HCT116 (cell line): ENCODE data around the gene RABIF. TPM values are rescaled to one million over a fixed set of nuclear protein-coding genes. Genes with fewer than 3 reads are reported as not detected.

Experiments
- ATAC-seq: fragments of 200-7000 bp; cut with Tn5 transposase; 2 replicates; pipeline ENCODE4 v1.9.1; 2020; ENCODE audit warnings: mild to moderate bottlenecking, moderate library complexity
- BruUV-seq: library from RNA; stranded (reverse); fragments of 400-500 nt; replicated peaks from 2 replicates; lab custom pipeline; 2021; lab: Mats Ljungman, UMichigan
- CTCF ChIA-PET: fragments of 300-600 bp; sonication (Branson Sonifier 250); formaldehyde crosslinking; loops from one replicate; lab custom pipeline; 2021; ENCODE audit warnings: antibody characterized with exemption; lab: Charles Lee
- POLR2A ChIA-PET: fragments of 300-600, 350-600 bp; sonication (Branson Sonifier 250); formaldehyde crosslinking; loops from one replicate; lab custom pipeline; 2021; ENCODE audit warnings: antibody characterized with exemption; lab: Charles Lee
- RAD21 ChIA-PET, 2 experiments: fragments of 300-600 bp; sonication (Branson Sonifier 250); formaldehyde crosslinking; loops; one replicate each; lab custom pipeline; 2023; ENCODE audit warnings: low total read pairs in 2 of 2; ENCODE audit not compliant: uncharacterized antibody in 2 of 2, unreplicated experiment in 2 of 2, low non-redundant PET in 1 of 2; lab: Charles Lee
- DNase-seq: peaks from one replicate; pipeline ENCODE4 v3.0.0-alpha.2; 2010; ENCODE audit warnings: low read depth, low spot score
- H2AFZ ChIP-seq: fragments of 200-600 bp; shearing (Covaris generic), sonication (generic); 2 replicates; pipeline ENCODE4 v1.6.1; 2017; ENCODE audit warnings: low read depth, mixed run types, mixed read lengths, antibody characterized with exemption, low read length; ENCODE audit not compliant: poor library complexity, severe bottlenecking
- H3K27ac ChIP-seq: 2 replicates; pipeline ENCODE4 v1.5.1; 2012; ENCODE audit warnings: low read depth, low read length
- H3K27me3 ChIP-seq: fragments of 200-600 bp; sonication (generic); 2 replicates; pipeline ENCODE4 v1.6.1; 2016; ENCODE audit warnings: mixed run types, low read length, mixed read lengths; ENCODE audit not compliant: insufficient read depth
- H3K36me3 ChIP-seq, 2 experiments: fragments of 200-500 bp in 1 of 2; fragments of 200-600 bp in 1 of 2; sonication (Bioruptor generic) in 1 of 2; sonication (generic) in 1 of 2; 2 replicates each; pipeline versions ENCODE4 v1.5.1 to v1.6.1; 2014 to 2016; ENCODE audit warnings: low read length in 2 of 2, inconsistent platforms in 1 of 2, mixed read lengths in 1 of 2, mixed run types in 1 of 2; ENCODE audit not compliant: insufficient read depth in 2 of 2, control insufficient read depth in 1 of 2
- H3K4me1 ChIP-seq, 2 experiments: fragments of 200-600 bp in 1 of 2; sonication (generic) in 1 of 2; 2 replicates each; pipeline versions ENCODE4 v1.5.1 to v1.6.1; 2012 to 2017; ENCODE audit warnings: low read length in 2 of 2, inconsistent platforms in 1 of 2, mild to moderate bottlenecking in 1 of 2, mixed read lengths in 1 of 2, mixed run types in 1 of 2, moderate library complexity in 1 of 2; ENCODE audit not compliant: insufficient read depth in 2 of 2, control insufficient read depth in 1 of 2
- H3K4me2 ChIP-seq: fragments of 200-600 bp; sonication (generic); 2 replicates; pipeline ENCODE4 v1.6.1; 2017; ENCODE audit warnings: mixed run types, low read length, mixed read lengths
- H3K4me3 ChIP-seq, 2 experiments: fragments of 200-600 bp in 1 of 2; sonication (generic) in 1 of 2; replicated peaks in 1 of 2; 2 replicates each; pipeline ENCODE4 v1.5.1; 2011 to 2016; ENCODE audit warnings: low read length in 2 of 2, control low read depth in 1 of 2, low read depth in 1 of 2, mild to moderate bottlenecking in 1 of 2, mixed read lengths in 1 of 2, mixed run types in 1 of 2
- H3K79me2 ChIP-seq: fragments of 200-600 bp; sonication (generic); 2 replicates; pipeline ENCODE4 v1.6.1; 2017; ENCODE audit warnings: mild to moderate bottlenecking, mixed run types, low read length, moderate library complexity, mixed read lengths; ENCODE audit not compliant: insufficient read depth
- H3K9ac ChIP-seq: fragments of 200-600 bp; sonication (generic); 2 replicates; pipeline ENCODE4 v1.6.1; 2016; ENCODE audit warnings: low read length, mixed read lengths
- H3K9me2 ChIP-seq: fragments of 200-600 bp; sonication (generic), shearing (Covaris generic); 2 replicates; pipeline ENCODE4 v1.6.1; 2017; ENCODE audit warnings: mixed run types, mild to moderate bottlenecking, moderate library complexity; ENCODE audit not compliant: insufficient read depth
- H3K9me3 ChIP-seq, 2 experiments: fragments of 200-500 bp in 1 of 2; fragments of 200-600 bp in 1 of 2; sonication (Bioruptor generic) in 1 of 2; sonication (generic) in 1 of 2; 2 replicates each; pipeline ENCODE4 v1.6.1; 2014 to 2017; ENCODE audit warnings: low read length in 2 of 2, mixed read lengths in 2 of 2, inconsistent platforms in 1 of 2, low read depth in 1 of 2, mild to moderate bottlenecking in 1 of 2, mixed run types in 1 of 2, moderate library complexity in 1 of 2; ENCODE audit not compliant: control insufficient read depth in 1 of 2, insufficient read depth in 1 of 2
- H4K20me1 ChIP-seq: fragments of 200-600 bp; sonication (generic), shearing (Covaris generic); 2 replicates; pipeline ENCODE4 v1.6.1; 2017; ENCODE audit warnings: mixed run types, mild to moderate bottlenecking, moderate library complexity; ENCODE audit not compliant: insufficient read depth
- CEBPB ChIP-seq: IDR thresholded peaks from 2 replicates; pipeline ENCODE4 v1.6.1; 2012; ENCODE audit warnings: low read depth
- EGR1 ChIP-seq: IDR thresholded peaks from 2 replicates; pipeline ENCODE4 v1.6.1; 2012; ENCODE audit warnings: low read depth
- ELF1 ChIP-seq: IDR thresholded peaks from 2 replicates; pipeline ENCODE4 v1.6.1; 2012; ENCODE audit warnings: low read depth, borderline replicate concordance
- EZH2 ChIP-seq: fragments of 200-600 bp; sonication (generic); IDR thresholded peaks from 2 replicates; pipeline ENCODE4 v1.6.1; 2017; ENCODE audit warnings: antibody characterized with exemption, mixed run types
- JUND ChIP-seq: IDR thresholded peaks from 2 replicates; pipeline ENCODE4 v1.6.1; 2012
- POLR2A ChIP-seq: IDR thresholded peaks from 2 replicates; pipeline ENCODE4 v1.7.0; 2011; ENCODE audit warnings: borderline replicate concordance; ENCODE audit not compliant: insufficient read depth, insufficient read length; ENCODE audit errors: extremely low read depth
- POLR2AphosphoS5 ChIP-seq: IDR thresholded peaks from 2 replicates; pipeline ENCODE4 v1.6.1; 2011; ENCODE audit warnings: mild to moderate bottlenecking, low read depth, low read length, moderate library complexity
- RAD21 ChIP-seq: IDR thresholded peaks from 2 replicates; pipeline ENCODE4 v1.6.1; 2012; ENCODE audit warnings: low read depth, mild to moderate bottlenecking
- SIN3A ChIP-seq: IDR thresholded peaks from 2 replicates; pipeline ENCODE4 v1.6.1; 2012; ENCODE audit warnings: low read depth
- SP1 ChIP-seq: IDR thresholded peaks from 2 replicates; pipeline ENCODE4 v1.6.1; 2012; ENCODE audit warnings: low read depth
- TCF7L2 ChIP-seq: IDR thresholded peaks from 2 replicates; pipeline ENCODE4 v1.7.0; 2011; ENCODE audit warnings: borderline replicate concordance, inconsistent platforms; ENCODE audit not compliant: insufficient read depth, insufficient read length; ENCODE audit errors: extremely low read depth
- YY1 ChIP-seq: IDR thresholded peaks from 2 replicates; pipeline ENCODE4 v1.6.1; 2011; ENCODE audit warnings: low read length, low read depth, moderate library complexity, mild to moderate bottlenecking; ENCODE audit not compliant: insufficient replicate concordance; ENCODE audit errors: extremely low read depth
- ZFX ChIP-seq: fragments of 450-650 bp; IDR thresholded peaks from 2 replicates; pipeline ENCODE4 v1.6.1; 2017
- ZNF274 ChIP-seq: fragments of 200-500 bp; sonication (Bioruptor generic); IDR thresholded peaks from 2 replicates; pipeline ENCODE4 v1.6.1; 2014; ENCODE audit warnings: mild to moderate bottlenecking, low read depth, low read length, inconsistent platforms
- intact Hi-C: fragments of 100-400 bp; cut with micrococcal nuclease; formaldehyde crosslinking; loops from 2 replicates; pipeline ENCODE4 v1.10.0; 2022
- total RNA-seq: library from RNA; stranded (reverse); gene quantifications from one replicate; pipeline ENCODE4 v1.2.1, GENCODE V29; 2021; ENCODE audit not compliant: unreplicated experiment
- TF ChIP-seq, protein P1 (sequence below): IDR thresholded peaks from 2 replicates; pipeline ENCODE4 v1.6.1; 2012
- TF ChIP-seq, protein P2 (sequence below): IDR thresholded peaks from 2 replicates; pipeline ENCODE4 v1.6.1; 2012
- TF ChIP-seq, protein P3 (sequence below): IDR thresholded peaks from 2 replicates; pipeline ENCODE4 v1.6.1; 2012; ENCODE audit warnings: low read depth

Gene RABIF
- total RNA-seq, 1 experiment from 2014 or later, result 5.4 TPM

DNA sequence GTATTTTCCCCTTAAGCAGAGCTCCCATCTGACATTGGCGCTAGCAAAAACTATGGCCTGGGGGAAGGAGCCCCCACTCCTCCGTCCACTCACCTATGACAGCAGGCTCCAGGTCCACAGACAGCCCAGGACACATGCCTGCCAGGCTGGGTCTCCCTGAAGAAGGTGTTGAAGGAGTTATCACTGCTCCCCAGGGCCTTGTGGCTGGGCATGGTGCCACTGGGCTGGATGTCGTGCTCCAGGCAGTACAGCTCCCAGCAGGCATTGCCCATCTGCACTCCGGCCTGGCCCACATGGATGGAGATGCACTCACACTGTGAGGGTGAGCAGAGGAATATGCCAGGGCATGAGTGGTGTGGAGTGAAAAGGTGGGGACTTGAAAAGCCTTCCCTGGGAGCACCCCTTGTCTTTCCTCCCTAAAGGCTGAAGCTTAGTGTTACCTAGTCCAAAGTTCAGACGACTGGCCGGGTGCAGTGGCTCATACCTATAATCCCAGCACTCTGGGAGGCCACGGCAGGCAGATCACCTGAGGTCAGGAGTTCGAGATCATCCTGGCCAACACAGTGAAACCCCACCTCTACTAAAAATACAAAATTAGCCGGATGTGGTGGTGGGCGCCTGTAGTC lies 30.0 kb downstream of the RABIF start:
- BruUV-seq, result no TSS peak
- intact Hi-C loops, result loop anchor here (5.0 kb wide), 1 partner anchor 528 kb away; no protein-coding TSS in a partner anchor
- DNase-seq (no peak), ATAC-seq (no peak)
- Histone ChIP-seq H3K36me3 (no peaks in the 10 kb centered on the region), H3K9ac (no peak overlapping the region), H3K9me2 (no peaks in the 10 kb centered on the region), H2AFZ (no peak overlapping the region), H3K4me1 (peaks cover 8 to 14% of the 10 kb centered on the region in 2 experiments; a peak in 3 of 4 replicates), H4K20me1 (no peaks in the 10 kb centered on the region), H3K9me3 (no peaks in the 10 kb centered on the region), H3K4me2 (no peak overlapping the region), H3K79me2 (no peaks in the 10 kb centered on the region), H3K27ac (no peak overlapping the region), H3K4me3 (no peak overlapping the region), H3K27me3 (no peaks in the 10 kb centered on the region)
- ChIA-PET POLR2A (interaction anchor here (1.4 to 1.6 kb wide), 2 partner anchors 23 to 46 kb away, joined by 3 read pairs; no protein-coding TSS in a partner anchor), CTCF (no interaction called here), RAD21 (no interaction called here)
- TF ChIP-seq ZFX (no peak), ZNF274 (no peak), SIN3A (no peak), YY1 (no peak), ELF1 (no peak), POLR2AphosphoS5 (no peak), EZH2 (no peak), POLR2A (no peak)

DNA sequence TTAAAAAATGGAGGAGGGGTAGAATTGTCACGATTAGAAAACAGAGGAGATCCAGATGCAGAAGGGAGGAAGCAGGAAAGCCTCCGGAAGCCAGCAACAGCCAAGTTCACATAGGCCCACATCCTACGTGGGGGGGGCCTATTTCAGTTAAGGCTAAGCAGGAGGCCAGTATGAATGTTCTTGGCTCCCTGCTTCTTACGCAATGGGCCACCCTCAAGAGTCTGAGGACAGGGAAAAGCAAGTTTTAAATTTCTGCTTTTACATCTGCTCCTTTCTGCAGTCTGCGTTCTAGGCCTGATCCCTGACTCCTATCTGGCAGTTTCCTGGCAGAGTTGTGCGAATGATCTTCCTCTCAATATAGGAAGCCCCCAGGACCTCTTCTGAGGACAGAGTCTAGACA lies 30.6 kb downstream of the RABIF start:
- no peak overlapping the region for H3K4me3 ChIP-seq
- no peak overlapping the region for H3K4me2 ChIP-seq
- no peak for ATAC-seq
- CTCF ChIA-PET, result no interaction called here
- peaks cover 8 to 14% of the 10 kb centered on the region in 2 experiments; a peak in 3 of 4 replicates for H3K4me1 ChIP-seq
- H3K27me3 ChIP-seq, result no peaks in the 10 kb centered on the region
- no peaks in the 10 kb centered on the region for H3K36me3 ChIP-seq
- no peak overlapping the region for H2AFZ ChIP-seq
- H3K9me2 ChIP-seq, result no peaks in the 10 kb centered on the region
- POLR2A ChIA-PET, result interaction anchor here (1.4 to 1.6 kb wide), 2 partner anchors 22 to 46 kb away, joined by 3 read pairs; no protein-coding TSS in a partner anchor
- intact Hi-C loops, result loop anchor here (5.0 kb wide), 1 partner anchor 529 kb away; no protein-coding TSS in a partner anchor
- H3K9ac ChIP-seq, result no peak overlapping the region
- H3K9me3 ChIP-seq, result no peaks in the 10 kb centered on the region
- no peak overlapping the region for H3K27ac ChIP-seq
- DNase-seq, result no peak
- no peaks in the 10 kb centered on the region for H3K79me2 ChIP-seq
- BruUV-seq, result no TSS peak
- H4K20me1 ChIP-seq, result no peaks in the 10 kb centered on the region
- RAD21 ChIA-PET, result no interaction called here
- no peak for TF ChIP-seq YY1
- TF ChIP-seq EGR1, result no peak
- TF ChIP-seq SP1, result no peak
- no peak for TF ChIP-seq EZH2
- TF ChIP-seq, protein P1, sequence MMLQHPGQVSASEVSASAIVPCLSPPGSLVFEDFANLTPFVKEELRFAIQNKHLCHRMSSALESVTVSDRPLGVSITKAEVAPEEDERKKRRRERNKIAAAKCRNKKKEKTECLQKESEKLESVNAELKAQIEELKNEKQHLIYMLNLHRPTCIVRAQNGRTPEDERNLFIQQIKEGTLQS, result no peak
- no peak for TF ChIP-seq RAD21
- no peak for TF ChIP-seq JUND
- TF ChIP-seq TCF7L2, result no peak
- TF ChIP-seq, protein P2, sequence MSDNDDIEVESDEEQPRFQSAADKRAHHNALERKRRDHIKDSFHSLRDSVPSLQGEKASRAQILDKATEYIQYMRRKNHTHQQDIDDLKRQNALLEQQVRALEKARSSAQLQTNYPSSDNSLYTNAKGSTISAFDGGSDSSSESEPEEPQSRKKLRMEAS, result no peak
- TF ChIP-seq, protein P3, sequence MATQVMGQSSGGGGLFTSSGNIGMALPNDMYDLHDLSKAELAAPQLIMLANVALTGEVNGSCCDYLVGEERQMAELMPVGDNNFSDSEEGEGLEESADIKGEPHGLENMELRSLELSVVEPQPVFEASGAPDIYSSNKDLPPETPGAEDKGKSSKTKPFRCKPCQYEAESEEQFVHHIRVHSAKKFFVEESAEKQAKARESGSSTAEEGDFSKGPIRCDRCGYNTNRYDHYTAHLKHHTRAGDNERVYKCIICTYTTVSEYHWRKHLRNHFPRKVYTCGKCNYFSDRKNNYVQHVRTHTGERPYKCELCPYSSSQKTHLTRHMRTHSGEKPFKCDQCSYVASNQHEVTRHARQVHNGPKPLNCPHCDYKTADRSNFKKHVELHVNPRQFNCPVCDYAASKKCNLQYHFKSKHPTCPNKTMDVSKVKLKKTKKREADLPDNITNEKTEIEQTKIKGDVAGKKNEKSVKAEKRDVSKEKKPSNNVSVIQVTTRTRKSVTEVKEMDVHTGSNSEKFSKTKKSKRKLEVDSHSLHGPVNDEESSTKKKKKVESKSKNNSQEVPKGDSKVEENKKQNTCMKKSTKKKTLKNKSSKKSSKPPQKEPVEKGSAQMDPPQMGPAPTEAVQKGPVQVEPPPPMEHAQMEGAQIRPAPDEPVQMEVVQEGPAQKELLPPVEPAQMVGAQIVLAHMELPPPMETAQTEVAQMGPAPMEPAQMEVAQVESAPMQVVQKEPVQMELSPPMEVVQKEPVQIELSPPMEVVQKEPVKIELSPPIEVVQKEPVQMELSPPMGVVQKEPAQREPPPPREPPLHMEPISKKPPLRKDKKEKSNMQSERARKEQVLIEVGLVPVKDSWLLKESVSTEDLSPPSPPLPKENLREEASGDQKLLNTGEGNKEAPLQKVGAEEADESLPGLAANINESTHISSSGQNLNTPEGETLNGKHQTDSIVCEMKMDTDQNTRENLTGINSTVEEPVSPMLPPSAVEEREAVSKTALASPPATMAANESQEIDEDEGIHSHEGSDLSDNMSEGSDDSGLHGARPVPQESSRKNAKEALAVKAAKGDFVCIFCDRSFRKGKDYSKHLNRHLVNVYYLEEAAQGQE, result no peak
- TF ChIP-seq CEBPB, result no peak
